Measurements from ENCODE around the gene INTS1.
"Not testable (repeated sequence)": the region's sequence is repeated elsewhere in the genome, so short reads cannot be mapped to it uniquely, and the experiment has no call there.

INTS1 gene

DNA sequence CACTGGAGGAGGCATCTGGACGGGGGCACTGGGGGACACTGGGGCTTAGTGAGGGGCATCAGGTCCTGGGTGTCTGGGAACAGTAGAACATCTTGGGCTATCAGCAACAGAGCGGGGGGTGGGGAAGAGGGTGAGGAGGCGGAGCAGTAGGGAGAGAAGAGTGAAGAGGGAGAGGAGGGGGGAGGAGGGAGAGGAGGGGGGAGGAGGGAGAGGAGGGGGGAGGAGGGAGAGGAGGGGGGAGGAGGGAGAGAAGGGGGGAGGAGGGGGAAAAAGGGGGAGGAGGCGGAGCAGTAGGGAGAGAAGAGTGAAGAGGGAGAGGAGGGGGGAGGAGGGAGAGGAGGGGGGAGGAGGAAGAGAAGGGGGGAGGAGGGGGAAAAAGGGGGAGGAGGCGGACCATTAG is 58.2 kb downstream of the INTS1 start:
- not testable (repeated sequence) for H2BK120ac ChIP-seq (ENCODE audit: low read depth, low read length); H3K18ac ChIP-seq (ENCODE audit: low read length); H3K27ac ChIP-seq (ENCODE audit: low read depth, low read length); H3K9ac ChIP-seq (ENCODE audit: low read length); H2BK5ac ChIP-seq (ENCODE audit: low read length); DNase-seq; H3K36me3 ChIP-seq (ENCODE audit: control insufficient read depth, insufficient read depth, low read length); H4K8ac ChIP-seq (ENCODE audit: low read depth, low read length); H2AK5ac ChIP-seq (ENCODE audit: low read length); H3K27me3 ChIP-seq (ENCODE audit: insufficient read depth, low read length, poor library complexity); H3K23ac ChIP-seq (ENCODE audit: low read length); H3K4me3 ChIP-seq (ENCODE audit: low read length); H2BK15ac ChIP-seq (replicated peaks; ENCODE audit: low read depth); H3K79me2 ChIP-seq (ENCODE audit: control insufficient read depth, insufficient read depth, low read length); H4K5ac ChIP-seq (ENCODE audit: low read length); H3K4ac ChIP-seq (ENCODE audit: low read depth, low read length); H3K4me1 ChIP-seq (ENCODE audit: control insufficient read depth, low read depth, low read length); H3K4me2 ChIP-seq (ENCODE audit: low read length); H3K56ac ChIP-seq (ENCODE audit: low read length); H3K79me1 ChIP-seq (ENCODE audit: low read length)
- no CpG with 5 or more reads among the region's 5 CpGs for WGBS (ENCODE audit: extremely low coverage, insufficient coverage, low lambda C conversion rate)

DNA sequence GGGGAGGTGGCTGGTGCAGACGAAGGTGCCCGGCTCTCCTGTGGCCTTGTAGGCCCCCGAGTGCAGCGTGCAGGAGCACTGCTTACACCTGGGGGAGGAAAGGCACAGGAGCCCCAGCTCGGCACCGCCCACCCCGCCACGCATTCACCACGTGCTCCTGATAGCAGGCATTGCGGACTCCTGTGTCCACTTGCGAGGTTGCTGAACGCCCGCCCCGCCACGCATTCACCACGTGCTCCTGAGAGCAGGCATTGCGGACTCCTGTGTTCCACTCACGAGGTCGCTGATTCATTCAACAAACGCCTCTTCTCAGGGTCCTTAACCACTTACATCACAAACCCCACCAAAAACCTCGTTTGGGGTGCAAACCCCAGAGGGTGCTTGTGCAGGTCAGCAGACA is 58.8 kb downstream of the INTS1 start:
- Histone ChIP-seq H2BK120ac (ENCODE audit: low read depth, low read length) (no peak overlapping the region), H3K36me3 (ENCODE audit: control insufficient read depth, insufficient read depth, low read length) (no peaks in the 10 kb centered on the region), H3K23ac (ENCODE audit: low read length) (no peak overlapping the region), H2BK15ac (replicated peaks; ENCODE audit: low read depth) (no peak overlapping the region), H3K4ac (ENCODE audit: low read depth, low read length) (no peak overlapping the region), H3K18ac (ENCODE audit: low read length) (no peak overlapping the region), H3K27ac (ENCODE audit: low read depth, low read length) (no peak overlapping the region), H3K27me3 (ENCODE audit: insufficient read depth, low read length, poor library complexity) (no peaks in the 10 kb centered on the region), H3K56ac (ENCODE audit: low read length) (no peak overlapping the region), H3K9ac (ENCODE audit: low read length) (no peak overlapping the region), H4K8ac (ENCODE audit: low read depth, low read length) (no peak overlapping the region), H3K4me2 (ENCODE audit: low read length) (no peak overlapping the region), H3K79me1 (ENCODE audit: low read length) (no peaks in the 10 kb centered on the region), H3K4me1 (ENCODE audit: control insufficient read depth, low read depth, low read length) (no peaks in the 10 kb centered on the region), H3K79me2 (ENCODE audit: control insufficient read depth, insufficient read depth, low read length) (no peaks in the 10 kb centered on the region), H2AK5ac (ENCODE audit: low read length) (no peak overlapping the region), H4K5ac (ENCODE audit: low read length) (no peak overlapping the region), H2BK5ac (ENCODE audit: low read length) (no peak overlapping the region), H3K4me3 (ENCODE audit: low read length) (no peak overlapping the region)
- WGBS (ENCODE audit: extremely low coverage, insufficient coverage, low lambda C conversion rate) = no CpG with 5 or more reads among the region's 21 CpGs
- no peak for DNase-seq

DNA sequence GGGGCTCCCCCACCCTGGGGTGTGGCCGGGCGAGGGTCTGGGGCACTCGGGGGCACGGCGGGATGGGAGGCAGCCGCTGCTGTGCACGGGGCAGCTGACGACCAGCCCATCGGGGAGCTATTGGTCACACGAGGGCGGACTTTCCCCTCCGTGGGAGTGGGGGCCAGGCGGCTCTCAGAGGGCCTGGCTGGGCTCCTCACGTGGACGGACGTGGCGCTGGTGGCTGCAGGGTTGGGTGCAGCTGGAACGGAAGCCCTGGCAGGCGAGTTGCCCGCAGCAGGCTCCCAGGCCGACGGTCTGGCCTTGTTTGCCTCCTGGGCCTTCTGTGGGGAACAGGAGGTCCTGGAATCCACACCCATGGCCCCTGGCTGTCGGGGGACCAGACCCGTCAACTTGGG is 59.3 kb downstream of the INTS1 start:
- Histone ChIP-seq H3K27me3 (ENCODE audit: insufficient read depth, low read length, poor library complexity) (no peaks in the 10 kb centered on the region), H3K23ac (ENCODE audit: low read length) (no peak overlapping the region), H3K9ac (ENCODE audit: low read length) (no peak overlapping the region), H3K36me3 (ENCODE audit: control insufficient read depth, insufficient read depth, low read length) (no peaks in the 10 kb centered on the region), H4K5ac (ENCODE audit: low read length) (no peak overlapping the region), H3K4me1 (ENCODE audit: control insufficient read depth, low read depth, low read length) (no peaks in the 10 kb centered on the region), H3K18ac (ENCODE audit: low read length) (no peak overlapping the region), H3K4me2 (ENCODE audit: low read length) (no peak overlapping the region), H3K79me2 (ENCODE audit: control insufficient read depth, insufficient read depth, low read length) (no peaks in the 10 kb centered on the region), H3K79me1 (ENCODE audit: low read length) (no peaks in the 10 kb centered on the region), H2AK5ac (ENCODE audit: low read length) (no peak overlapping the region), H3K4ac (ENCODE audit: low read depth, low read length) (no peak overlapping the region), H3K27ac (ENCODE audit: low read depth, low read length) (no peak overlapping the region), H2BK5ac (ENCODE audit: low read length) (no peak overlapping the region), H2BK15ac (replicated peaks; ENCODE audit: low read depth) (no peak overlapping the region), H4K8ac (ENCODE audit: low read depth, low read length) (no peak overlapping the region), H3K4me3 (ENCODE audit: low read length) (no peak overlapping the region), H3K56ac (ENCODE audit: low read length) (no peak overlapping the region), H2BK120ac (ENCODE audit: low read depth, low read length) (no peak overlapping the region)
- no peak for DNase-seq
- no CpG with 5 or more reads among the region's 24 CpGs for WGBS (ENCODE audit: extremely low coverage, insufficient coverage, low lambda C conversion rate)

DNA sequence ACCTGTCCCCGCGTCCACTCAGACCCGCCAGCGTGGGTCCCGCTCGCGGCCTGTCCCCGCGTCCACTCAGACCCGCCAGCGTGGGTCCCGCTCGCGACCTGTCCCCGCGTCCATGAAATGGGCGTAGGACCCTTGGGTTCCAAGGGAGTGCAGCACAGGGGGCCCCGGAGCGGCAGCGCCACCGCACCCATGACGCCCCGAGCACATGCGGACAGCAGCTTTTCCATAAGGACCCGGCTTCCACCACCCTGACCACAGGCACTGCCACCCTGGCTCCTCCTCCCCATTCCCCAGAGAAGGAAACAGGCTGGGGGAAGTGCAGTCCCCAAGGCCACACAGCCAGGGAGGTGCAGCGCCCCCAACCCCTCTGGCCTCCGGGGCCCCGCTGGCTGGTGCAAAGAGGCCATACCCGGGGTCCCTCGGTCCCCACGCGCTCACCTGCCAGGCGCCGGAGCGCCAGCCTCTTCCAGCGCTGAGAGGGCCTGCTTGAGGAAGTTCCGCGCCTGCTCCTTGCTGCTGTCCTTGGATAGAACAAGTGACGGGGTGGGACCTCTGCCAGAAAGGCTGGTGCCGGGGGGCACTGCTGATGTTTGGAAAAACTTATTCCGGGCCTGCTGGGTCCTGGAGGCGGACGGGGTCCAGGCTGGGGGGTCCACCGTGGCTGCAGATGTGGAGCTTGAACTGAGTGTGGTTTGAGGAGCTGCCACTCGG is 59.8 kb downstream of the INTS1 start:
- H3K4ac ChIP-seq (ENCODE audit: low read depth, low read length) = no peak overlapping the region
- H3K79me1 ChIP-seq (ENCODE audit: low read length) = no peaks in the 10 kb centered on the region
- H3K9ac ChIP-seq (ENCODE audit: low read length) = no peak overlapping the region
- no peak overlapping the region for H3K4me3 ChIP-seq (ENCODE audit: low read length)
- H3K27ac ChIP-seq (ENCODE audit: low read depth, low read length) = no peak overlapping the region
- H4K8ac ChIP-seq (ENCODE audit: low read depth, low read length) = no peak overlapping the region
- H3K79me2 ChIP-seq (ENCODE audit: control insufficient read depth, insufficient read depth, low read length) = no peaks in the 10 kb centered on the region
- no peak overlapping the region for H2BK120ac ChIP-seq (ENCODE audit: low read depth, low read length)
- no peak overlapping the region for H3K18ac ChIP-seq (ENCODE audit: low read length)
- H2BK15ac ChIP-seq (replicated peaks; ENCODE audit: low read depth) = no peak overlapping the region
- H2BK5ac ChIP-seq (ENCODE audit: low read length) = no peak overlapping the region
- no peak overlapping the region for H3K4me2 ChIP-seq (ENCODE audit: low read length)
- no peak overlapping the region for H4K5ac ChIP-seq (ENCODE audit: low read length)
- H2AK5ac ChIP-seq (ENCODE audit: low read length) = no peak overlapping the region
- H3K56ac ChIP-seq (ENCODE audit: low read length) = no peak overlapping the region
- no peak for DNase-seq
- H3K23ac ChIP-seq (ENCODE audit: low read length) = no peak overlapping the region
- no peaks in the 10 kb centered on the region for H3K27me3 ChIP-seq (ENCODE audit: insufficient read depth, low read length, poor library complexity)
- H3K4me1 ChIP-seq (ENCODE audit: control insufficient read depth, low read depth, low read length) = no peaks in the 10 kb centered on the region
- no CpG with 5 or more reads among the region's 45 CpGs for WGBS (ENCODE audit: extremely low coverage, insufficient coverage, low lambda C conversion rate)
- no peaks in the 10 kb centered on the region for H3K36me3 ChIP-seq (ENCODE audit: control insufficient read depth, insufficient read depth, low read length)

DNA sequence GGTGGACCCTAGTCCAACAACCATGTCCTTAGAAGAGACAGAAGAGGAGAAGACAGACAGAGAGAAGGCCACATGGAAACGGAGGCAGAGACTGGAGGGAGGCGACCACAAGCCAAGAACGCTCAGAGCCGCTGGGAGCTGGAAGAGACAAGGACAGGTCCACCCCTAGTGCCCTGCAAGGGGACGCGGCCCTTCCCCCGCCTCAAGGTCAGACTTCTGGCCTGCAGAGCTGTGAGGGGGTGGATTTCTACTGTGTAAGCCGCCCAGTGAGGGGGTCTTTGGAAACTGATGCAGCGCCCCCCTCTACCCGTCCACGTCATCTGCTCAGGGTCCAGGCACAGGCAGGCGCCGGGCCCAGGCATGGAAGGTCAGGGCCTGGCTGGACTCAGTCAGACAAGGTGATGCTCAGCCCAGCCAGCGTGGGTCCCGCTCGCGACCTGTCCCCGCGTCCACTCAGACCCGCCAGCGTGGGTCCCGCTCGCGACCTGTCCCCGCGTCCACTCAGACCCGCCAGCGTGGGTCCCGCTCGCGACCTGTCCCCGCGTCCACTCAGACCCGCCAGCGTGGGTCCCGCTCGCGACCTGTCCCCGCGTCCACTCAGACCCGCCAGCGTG is 60.5 kb downstream of the INTS1 start:
- H3K4ac ChIP-seq (ENCODE audit: low read depth, low read length); H2AK5ac ChIP-seq (ENCODE audit: low read length); H3K36me3 ChIP-seq (ENCODE audit: control insufficient read depth, insufficient read depth, low read length); H3K79me1 ChIP-seq (ENCODE audit: low read length); H3K4me2 ChIP-seq (ENCODE audit: low read length); H3K18ac ChIP-seq (ENCODE audit: low read length); DNase-seq; H2BK5ac ChIP-seq (ENCODE audit: low read length); H2BK120ac ChIP-seq (ENCODE audit: low read depth, low read length); H3K4me3 ChIP-seq (ENCODE audit: low read length); H3K23ac ChIP-seq (ENCODE audit: low read length); H3K27ac ChIP-seq (ENCODE audit: low read depth, low read length); H3K9ac ChIP-seq (ENCODE audit: low read length); H4K5ac ChIP-seq (ENCODE audit: low read length); H4K8ac ChIP-seq (ENCODE audit: low read depth, low read length); H3K79me2 ChIP-seq (ENCODE audit: control insufficient read depth, insufficient read depth, low read length); H3K27me3 ChIP-seq (ENCODE audit: insufficient read depth, low read length, poor library complexity); H3K56ac ChIP-seq (ENCODE audit: low read length); H3K4me1 ChIP-seq (ENCODE audit: control insufficient read depth, low read depth, low read length); H2BK15ac ChIP-seq (replicated peaks; ENCODE audit: low read depth): not testable (repeated sequence)
- no CpG with 5 or more reads among the region's 42 CpGs for WGBS (ENCODE audit: extremely low coverage, insufficient coverage, low lambda C conversion rate)
